ENCODE results near the gene TMED8. TPM values are rescaled to one million over a fixed set of nuclear protein-coding genes. Genes with fewer than 3 reads are reported as not detected.
"Not testable (repeated sequence)": the region's sequence is repeated elsewhere in the genome, so short reads cannot be mapped to it uniquely, and the experiment has no call there.

TMED8 gene
- total RNA-seq, 1 donor from 2014 or later = 10.5 TPM

GRCh38 chr14:77325746-77326094 is 51.2 kb downstream of the TMED8 start:
- ATAC-seq = no peak
- intact Hi-C loops (cut with DNase I) = no loop called here
- no peak for DNase-seq (ENCODE audit: low spot score)

DNA sequence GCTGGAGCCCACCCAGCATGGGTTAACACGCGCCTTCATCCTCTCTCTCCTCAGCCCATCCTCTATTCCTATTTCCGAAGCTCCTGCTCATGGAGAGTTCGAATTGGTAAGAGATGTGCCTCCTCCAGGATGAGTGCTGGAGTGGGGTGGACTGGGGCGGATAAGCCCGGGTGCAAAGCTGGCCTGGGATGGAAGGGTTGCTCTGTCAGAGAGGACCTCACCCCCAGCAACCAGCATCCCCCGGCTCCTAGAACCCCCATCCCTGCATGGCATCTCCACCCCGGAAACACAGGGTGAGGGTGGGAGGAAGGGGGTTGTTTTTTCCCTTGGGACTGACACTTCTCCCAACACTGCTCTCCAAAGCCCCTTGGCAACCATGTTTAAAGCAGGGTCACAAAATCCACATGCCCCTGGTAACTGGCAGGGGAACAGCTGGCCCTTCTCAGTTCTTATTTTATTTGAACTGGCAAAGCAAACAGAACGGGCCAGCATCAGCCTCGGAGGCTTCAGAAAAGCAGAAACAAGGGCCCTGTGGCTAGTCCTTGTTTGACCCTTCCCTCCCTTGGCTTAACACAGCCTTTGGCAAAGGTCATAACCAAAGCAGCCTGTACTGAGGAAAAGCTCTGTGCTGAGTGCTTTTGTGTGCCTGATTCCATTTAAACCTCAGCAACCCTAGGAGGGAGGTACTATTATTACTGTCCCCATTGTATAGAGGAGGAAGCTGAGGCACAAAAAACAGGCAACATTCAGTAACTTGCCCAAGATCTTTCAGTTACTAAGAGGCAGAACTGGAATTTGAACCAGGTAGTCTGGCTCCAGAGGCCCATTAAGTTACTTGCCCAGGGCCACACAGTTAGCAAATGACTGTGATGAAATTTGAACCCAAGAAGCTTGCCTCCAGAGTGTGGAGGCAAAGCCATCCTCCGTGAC is 51.8 kb downstream of the TMED8 start:
- intact Hi-C loops (cut with DNase I) = no loop called here
- DNase-seq (ENCODE audit: low spot score) (no peak), ATAC-seq (no peak)

DNA sequence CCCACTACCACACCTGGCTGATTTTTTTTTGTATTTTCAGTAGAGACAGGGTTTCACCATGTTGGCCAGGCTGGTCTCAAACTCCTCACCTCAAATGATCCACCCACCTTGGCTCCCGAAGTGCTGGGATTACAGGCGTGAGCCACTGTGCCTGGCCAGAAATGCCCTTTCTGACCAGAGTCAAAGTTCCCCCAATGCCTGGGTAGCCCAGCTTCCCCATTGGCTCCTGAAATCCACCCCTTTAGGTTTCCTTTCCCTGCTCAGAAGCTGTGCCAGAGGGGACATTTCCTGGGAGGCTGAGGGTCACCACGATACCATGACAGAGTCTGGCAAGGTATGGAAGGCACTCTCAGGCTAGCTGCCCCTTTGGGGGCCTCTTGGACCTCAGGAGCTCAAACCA is 52.6 kb downstream of the TMED8 start:
- ATAC-seq (no peak), DNase-seq (ENCODE audit: low spot score) (no peak)
- intact Hi-C loops (cut with DNase I) = no loop called here

- intact Hi-C loops (cut with DNase I) = no loop called here
- DNase-seq (ENCODE audit: low spot score) = no peak
- no peak for ATAC-seq
Measured at GRCh38 chr14:77323571-77323970, 53.3 kb downstream of the TMED8 start.

DNA sequence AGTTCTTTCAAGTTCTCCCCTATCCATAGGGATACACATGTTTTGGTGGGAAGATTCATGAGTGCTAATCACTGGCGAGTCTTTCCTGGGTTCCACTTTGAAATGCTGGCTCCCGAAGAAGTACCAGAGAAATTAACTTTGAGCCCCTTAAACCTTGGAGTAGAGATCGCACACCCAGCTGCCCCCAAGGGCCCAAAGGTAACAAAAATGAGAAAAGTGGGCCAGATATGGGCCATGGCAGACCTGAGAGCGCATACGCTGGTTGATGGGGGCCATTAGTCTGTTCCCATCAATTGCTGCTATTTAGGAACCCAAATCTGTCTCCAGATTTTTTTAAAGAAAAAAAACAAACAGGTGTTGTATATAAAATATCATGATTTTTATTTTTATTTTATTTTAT is 53.9 kb downstream of the TMED8 start:
- intact Hi-C loops (cut with DNase I) = no loop called here
- ATAC-seq = no peak
- DNase-seq (ENCODE audit: low spot score) = no peak

GRCh38 chr14:77322250-77322902 is 54.5 kb downstream of the TMED8 start:
- intact Hi-C loops (cut with DNase I) = no loop called here
- ATAC-seq (no peak), DNase-seq (ENCODE audit: low spot score) (no peak)

DNA sequence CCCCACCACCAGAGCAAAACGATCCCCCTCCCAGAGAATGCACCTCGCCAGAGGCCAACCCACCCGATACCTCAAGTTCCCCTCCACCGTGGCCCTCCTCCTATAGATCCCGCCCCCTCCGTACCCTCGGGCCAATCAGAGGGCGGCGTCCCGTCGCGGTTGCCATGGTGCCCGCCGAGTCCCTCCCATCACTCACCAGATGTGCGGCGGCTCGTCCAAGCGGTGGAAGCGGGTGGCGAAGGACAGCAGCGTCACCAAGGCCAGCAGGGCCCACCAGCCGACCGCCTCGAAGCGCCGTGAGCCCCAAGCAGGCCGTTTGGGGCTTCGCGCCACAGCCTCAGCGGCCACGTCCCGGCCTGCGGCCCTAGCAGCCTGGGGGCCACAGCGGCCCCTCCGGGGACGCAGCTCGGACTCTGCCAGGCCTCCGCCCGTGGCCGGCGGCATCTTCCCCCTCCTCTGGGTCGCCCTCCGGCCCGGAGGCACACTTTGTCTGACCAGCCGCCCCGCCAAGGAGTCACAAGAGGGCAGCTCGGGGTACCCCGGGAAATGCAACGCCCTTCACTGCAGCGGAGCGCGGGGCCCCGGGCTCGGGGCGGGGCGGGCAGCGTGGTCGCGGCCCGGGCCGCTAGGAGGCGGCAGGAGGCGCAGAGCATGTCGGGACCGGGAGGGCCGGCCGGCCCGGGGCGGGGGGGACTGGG is 56.5 kb downstream of the TMED8 start, which contains the start of gene POMT2:
POMT2 (minus strand) TSS at position 646 of the 698 bp plus-strand sequence; CDS start at position 444, 202 bp downstream.
- intact Hi-C loops (cut with DNase I) = no loop called here
- peak; percentile 75 for ATAC-seq
- peak; percentile 97 for DNase-seq (ENCODE audit: low spot score)

DNA sequence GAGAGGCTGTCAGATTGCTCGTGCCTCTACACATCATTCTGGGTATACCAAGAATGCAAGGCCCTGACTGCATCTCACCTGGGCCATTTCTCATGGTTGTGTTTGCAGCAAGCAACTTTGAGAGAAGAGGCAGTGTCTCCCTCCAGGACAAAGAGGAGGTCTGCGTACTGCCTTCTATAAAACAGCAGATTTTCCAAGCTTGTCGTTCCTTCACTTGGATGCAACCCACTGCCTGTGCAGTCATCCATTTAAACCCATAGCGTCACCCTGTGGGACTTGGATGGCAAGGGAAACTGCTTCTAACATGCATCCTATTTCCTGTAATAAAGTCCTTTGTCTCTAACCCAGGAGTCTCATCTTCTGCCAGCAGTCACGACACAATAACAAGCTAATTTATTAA is 57.5 kb downstream of the TMED8 start:
- ATAC-seq = no peak
- intact Hi-C loops (cut with DNase I) = loop anchor here (10.0 kb wide), 1 partner anchor 445 kb away; no protein-coding TSS in a partner anchor
- no peak for DNase-seq (ENCODE audit: low spot score)

DNA sequence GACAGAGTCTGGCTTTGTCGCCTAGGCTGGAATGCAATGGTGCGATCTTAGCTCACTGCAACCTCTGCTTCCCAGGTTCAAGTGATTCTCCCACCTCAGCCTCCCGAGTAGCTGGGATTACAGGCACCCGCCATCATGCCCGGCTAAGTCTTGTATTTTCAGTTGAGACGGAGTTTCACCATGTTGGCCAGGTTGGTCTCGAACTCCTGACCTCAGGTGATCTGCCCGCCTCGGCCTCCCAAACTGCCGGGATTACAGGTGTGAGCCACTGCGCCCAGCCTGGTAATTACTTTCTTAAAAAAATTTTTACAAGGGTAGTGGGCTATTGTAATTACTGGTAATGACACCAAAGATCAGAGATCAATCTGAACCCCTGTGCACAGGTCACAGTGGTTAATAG is 58.1 kb downstream of the TMED8 start:
- intact Hi-C loops (cut with DNase I) = loop anchor here (10.0 kb wide), 1 partner anchor 444 kb away; no protein-coding TSS in a partner anchor
- DNase-seq (ENCODE audit: low spot score); ATAC-seq: not testable (repeated sequence)

- ATAC-seq (no peak), DNase-seq (ENCODE audit: low spot score) (no peak)
- intact Hi-C loops (cut with DNase I) = loop anchor here (10.0 kb wide), 1 partner anchor 443 kb away; no protein-coding TSS in a partner anchor
Measured at GRCh38 chr14:77318006-77318553, 58.8 kb downstream of the TMED8 start.

- ATAC-seq = no peak
- DNase-seq (ENCODE audit: low spot score) = peak; percentile 44
- intact Hi-C loops (cut with DNase I) = loop anchor here (10.0 kb wide), 1 partner anchor 442 kb away; no protein-coding TSS in a partner anchor
Measured at GRCh38 chr14:77316872-77317301, 60.0 kb downstream of the TMED8 start.

DNA sequence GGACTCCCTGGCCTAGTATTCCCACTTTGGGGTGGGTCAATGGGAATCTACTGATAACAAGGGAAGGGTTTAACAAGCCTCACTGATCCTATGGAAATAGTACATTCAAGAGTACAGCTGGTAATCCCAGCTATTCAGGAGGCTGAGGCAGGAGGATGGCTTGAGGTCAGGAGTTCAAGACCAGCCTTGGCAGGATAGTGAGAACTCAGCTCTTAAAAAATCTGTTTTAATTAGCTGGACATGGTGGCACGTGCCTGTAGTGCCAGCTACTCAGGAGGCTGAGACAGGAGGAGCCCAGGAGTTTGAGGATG is 60.7 kb downstream of the TMED8 start:
- intact Hi-C loops (cut with DNase I) = loop anchor here (10.0 kb wide), 1 partner anchor 441 kb away; no protein-coding TSS in a partner anchor
- ATAC-seq = no peak
- DNase-seq (ENCODE audit: low spot score) = peak; percentile 37

- intact Hi-C loops (cut with DNase I) = loop anchor here (10.0 kb wide), 1 partner anchor 440 kb away; no protein-coding TSS in a partner anchor
- DNase-seq (ENCODE audit: low spot score) (peak; percentile 36), ATAC-seq (peak; percentile 15)
Measured at GRCh38 chr14:77314539-77315457, 62.1 kb downstream of the TMED8 start.

- ATAC-seq (peak; percentile 58), DNase-seq (ENCODE audit: low spot score) (peak; percentile 49)
- intact Hi-C loops (cut with DNase I) = loop anchor here (10.0 kb wide), 1 partner anchor 439 kb away; no protein-coding TSS in a partner anchor
Measured at GRCh38 chr14:77314043-77314442, 62.9 kb downstream of the TMED8 start.

GRCh38 chr14:77313371-77313770 is 63.5 kb downstream of the TMED8 start:
- DNase-seq (ENCODE audit: low spot score) (no peak), ATAC-seq (no peak)
- intact Hi-C loops (cut with DNase I) = loop anchor here (10.0 kb wide), 1 partner anchor 439 kb away; no protein-coding TSS in a partner anchor

- DNase-seq (ENCODE audit: low spot score) (no peak), ATAC-seq (no peak)
- intact Hi-C loops (cut with DNase I) = loop anchor here (10.0 kb wide), 1 partner anchor 436 kb away; no protein-coding TSS in a partner anchor
Measured at GRCh38 chr14:77311217-77311616, 65.7 kb downstream of the TMED8 start.

DNA sequence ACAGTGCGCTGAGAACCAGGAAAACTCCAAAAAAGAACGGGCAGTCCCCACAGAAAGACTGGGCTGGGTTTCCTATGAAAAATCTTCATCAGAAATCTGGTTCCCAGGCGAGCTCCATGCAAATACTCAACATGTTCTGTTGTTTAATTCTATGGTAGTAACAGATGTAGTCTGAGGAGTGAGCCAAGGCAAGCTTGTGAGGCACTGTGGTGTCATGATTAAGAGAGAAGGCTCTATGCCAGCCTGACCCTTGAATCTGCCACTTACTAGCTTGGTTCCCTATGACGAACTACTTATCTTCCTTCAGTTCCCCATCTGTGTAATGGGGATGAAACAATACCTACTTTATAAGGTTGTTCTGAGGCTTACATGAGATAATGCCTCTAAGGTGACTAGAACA is 66.9 kb downstream of the TMED8 start:
- DNase-seq (ENCODE audit: low spot score) = no peak
- no peak for ATAC-seq
- intact Hi-C loops (cut with DNase I) = loop anchor here (10.0 kb wide), 1 partner anchor 435 kb away; no protein-coding TSS in a partner anchor

DNA sequence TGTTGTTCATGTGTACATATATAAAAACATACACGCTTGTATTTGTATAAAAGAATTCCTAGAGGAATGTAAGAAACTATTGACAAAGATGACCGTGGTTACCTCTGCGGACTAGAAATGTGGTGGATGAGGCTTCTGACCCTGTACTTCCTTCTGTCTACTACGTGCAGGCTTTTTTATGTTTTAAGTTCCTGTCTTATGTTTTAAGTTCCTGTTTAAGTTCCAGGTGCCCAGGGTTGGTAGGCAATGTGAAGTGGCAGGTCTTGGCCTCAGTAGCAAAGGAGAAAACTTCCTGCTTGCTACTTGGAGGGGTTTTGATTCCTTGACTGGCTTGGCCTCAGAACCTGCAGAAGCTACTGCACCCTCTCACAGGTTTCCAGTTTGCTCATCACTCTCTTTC is 67.8 kb downstream of the TMED8 start:
- ATAC-seq = no peak
- DNase-seq (ENCODE audit: low spot score) = no peak
- intact Hi-C loops (cut with DNase I) = no loop called here

All from sciatic nerve (tissue), 2 donors.